Endodermal cell (in vitro differentiated cells): ENCODE results near the gene SPON1. TPM values are rescaled to one million over a fixed set of nuclear protein-coding genes. Genes with fewer than 3 reads are reported as not detected.

Experiments used
- DNase-seq: peaks from one replicate; pipeline ENCODE4 v3.0.0-alpha.2; 2017
- H3K27ac ChIP-seq: 2 replicates; pipeline ENCODE4 v1.5.1; 2013; ENCODE audit warnings: mild to moderate bottlenecking, low read depth, low read length, moderate library complexity
- H3K27me3 ChIP-seq: 2 replicates; pipeline ENCODE4 v1.6.1; 2013; ENCODE audit warnings: mild to moderate bottlenecking, low read length, moderate library complexity; ENCODE audit not compliant: insufficient read depth, control insufficient read depth, poor library complexity, severe bottlenecking
- H3K36me3 ChIP-seq: 2 replicates; pipeline ENCODE4 v1.7.0; 2013; ENCODE audit warnings: mild to moderate bottlenecking, low read length, moderate library complexity; ENCODE audit not compliant: control insufficient read depth, insufficient read depth
- H3K4me1 ChIP-seq: one replicate; pipeline ENCODE4 v1.7.0; 2013; ENCODE audit warnings: low read length; ENCODE audit not compliant: control insufficient read depth, insufficient read depth
- H3K4me3 ChIP-seq: 2 replicates; pipeline ENCODE4 v1.5.1; 2013; ENCODE audit warnings: mild to moderate bottlenecking, low read length, moderate library complexity
- H3K9ac ChIP-seq: 2 replicates; pipeline ENCODE4 v1.6.1; 2013; ENCODE audit warnings: mild to moderate bottlenecking, low read length, moderate library complexity; ENCODE audit not compliant: poor library complexity, severe bottlenecking; ENCODE audit errors: extremely low read depth
- H3K9me3 ChIP-seq: 2 replicates; pipeline ENCODE4 v1.6.1; 2013; ENCODE audit warnings: mild to moderate bottlenecking, low read length, moderate library complexity; ENCODE audit not compliant: control insufficient read depth
- H3K27ac Mint-ChIP-seq: 2 replicates; pipeline ENCODE4 v1.8.0; 2020; ENCODE audit warnings: mixed read lengths
- H3K27me3 Mint-ChIP-seq: 2 replicates; pipeline ENCODE4 v1.8.0; 2021; ENCODE audit warnings: mild to moderate bottlenecking, mixed read lengths; ENCODE audit not compliant: insufficient read depth
- H3K36me3 Mint-ChIP-seq: 2 replicates; pipeline ENCODE4 v1.8.0; 2020; ENCODE audit warnings: low read depth, mixed read lengths
- H3K4me1 Mint-ChIP-seq: 2 replicates; pipeline ENCODE4 v1.8.0; 2020; ENCODE audit warnings: mixed read lengths
- H3K4me3 Mint-ChIP-seq: 2 replicates; pipeline ENCODE4 v1.8.0; 2020; ENCODE audit warnings: mild to moderate bottlenecking, moderate library complexity, mixed read lengths
- H3K9me3 Mint-ChIP-seq: 2 replicates; pipeline ENCODE4 v1.8.0; 2020; ENCODE audit warnings: mild to moderate bottlenecking, mixed read lengths
- CTCF ChIP-seq: fragments of 200-600 bp; sonication (generic); conservative IDR thresholded peaks from 2 replicates; pipeline ENCODE4 v1.5.0; 2021; ENCODE audit warnings: antibody characterized with exemption, mild to moderate bottlenecking
- WGBS, 2 experiments: methylation state at CpG; one replicate each; pipeline versions ENCODE4 v1.1.5 to v1.1.7; 2013; ENCODE audit warnings: missing lambda C conversion rate in 2 of 2, mixed read lengths in 1 of 2; ENCODE audit not compliant: insufficient coverage in 1 of 2, insufficient read length in 1 of 2; 5-methylcytosine and 5-hydroxymethylcytosine counted together
- total RNA-seq, 2 donors: library from RNA; stranded (reverse); fragmentation: NEBNext Ultra II Directional in 1 of 2; extraction: Animal tissue kit (Norgen Biotek cat#: 25700) in 1 of 2; gene quantifications; 2 replicates in 1 of 2; 3 replicates in 1 of 2; pipeline ENCODE4 v1.2.1, GENCODE V29; 2021

SPON1 gene
- total RNA-seq, 2 donors from 2014 or later, result 0.13 to 1.6 TPM

DNA sequence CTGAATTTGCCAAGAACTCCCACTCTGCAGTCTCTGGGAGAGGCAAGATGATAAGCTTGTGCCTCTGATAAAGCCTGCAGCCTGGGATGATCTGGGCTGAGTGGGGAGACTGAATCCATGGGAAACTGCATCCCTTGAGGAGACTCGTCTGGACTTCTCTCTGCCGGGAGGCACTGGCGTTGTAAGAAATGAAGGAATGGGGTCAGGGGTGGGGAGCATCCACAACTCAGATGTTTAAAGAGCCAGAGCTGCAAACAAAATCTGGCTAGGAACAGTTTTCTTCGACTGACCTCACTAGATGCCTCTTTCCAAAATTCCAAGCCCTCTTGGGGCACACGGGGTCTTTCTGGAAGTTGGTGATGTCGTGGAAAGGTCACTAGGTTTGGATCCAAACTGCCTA is 64.4 kb downstream of the SPON1 start:
- H3K4me1 ChIP-seq, result peaks cover 4% of the 10 kb centered on the region

DNA sequence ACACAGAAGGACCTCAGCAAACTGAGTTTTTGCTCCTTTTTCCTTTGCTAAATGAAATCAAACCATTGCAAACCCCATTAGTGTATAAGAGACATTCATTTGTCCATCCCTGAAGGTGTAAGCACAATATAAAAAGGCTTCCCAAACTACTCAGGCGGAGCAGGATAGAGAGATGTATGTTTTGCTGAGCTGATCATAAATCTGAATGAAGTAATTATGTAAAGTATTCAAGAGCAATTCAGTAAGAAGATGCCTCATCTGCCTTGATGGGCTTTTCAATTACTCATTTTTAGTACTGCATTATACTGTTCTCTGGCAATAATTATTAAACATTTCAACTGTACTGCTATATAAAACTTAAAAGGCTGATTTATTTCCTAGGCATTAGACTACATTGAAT is 65.0 kb downstream of the SPON1 start:
- 83 to 100% methylated on average over 1 of the region's 1 CpG for WGBS, 2 experiments
- H3K27ac ChIP-seq, result no peak overlapping the region
- Mint-ChIP-seq H3K4me3 (no peak overlapping the region), H3K9me3 (no peaks in the 10 kb centered on the region), H3K36me3 (no peaks in the 10 kb centered on the region), H3K4me1 (no peaks in the 10 kb centered on the region), H3K27ac (no peak overlapping the region), H3K27me3 (peaks cover 9% of the 10 kb centered on the region)
- H3K4me1 ChIP-seq, result no peaks in the 10 kb centered on the region
- no peaks in the 10 kb centered on the region for H3K27me3 ChIP-seq
- H3K4me3 ChIP-seq, result no peak overlapping the region
- no peaks in the 10 kb centered on the region for H3K36me3 ChIP-seq
- TF ChIP-seq CTCF, result no peak
- no peak for DNase-seq
- no peak overlapping the region for H3K9ac ChIP-seq
- no peaks in the 10 kb centered on the region for H3K9me3 ChIP-seq

More for the DNA sequence above, 64.4 kb downstream of the SPON1 start:
- DNase-seq, result no peak
- no peaks in the 10 kb centered on the region for H3K36me3 ChIP-seq
- Mint-ChIP-seq H3K27me3 (peaks cover 9% of the 10 kb centered on the region), H3K36me3 (no peaks in the 10 kb centered on the region), H3K9me3 (no peaks in the 10 kb centered on the region), H3K4me3 (no peak overlapping the region), H3K27ac (no peak overlapping the region), H3K4me1 (peaks cover 5% of the 10 kb centered on the region)
- no peak overlapping the region for H3K9ac ChIP-seq
- no peaks in the 10 kb centered on the region for H3K9me3 ChIP-seq
- no peak for TF ChIP-seq CTCF
- H3K27ac ChIP-seq, result no peak overlapping the region
- 87 to 100% methylated on average over 3 to 6 of the region's 6 CpGs for WGBS, 2 experiments
- H3K4me3 ChIP-seq, result no peak overlapping the region
- no peaks in the 10 kb centered on the region for H3K27me3 ChIP-seq

DNA sequence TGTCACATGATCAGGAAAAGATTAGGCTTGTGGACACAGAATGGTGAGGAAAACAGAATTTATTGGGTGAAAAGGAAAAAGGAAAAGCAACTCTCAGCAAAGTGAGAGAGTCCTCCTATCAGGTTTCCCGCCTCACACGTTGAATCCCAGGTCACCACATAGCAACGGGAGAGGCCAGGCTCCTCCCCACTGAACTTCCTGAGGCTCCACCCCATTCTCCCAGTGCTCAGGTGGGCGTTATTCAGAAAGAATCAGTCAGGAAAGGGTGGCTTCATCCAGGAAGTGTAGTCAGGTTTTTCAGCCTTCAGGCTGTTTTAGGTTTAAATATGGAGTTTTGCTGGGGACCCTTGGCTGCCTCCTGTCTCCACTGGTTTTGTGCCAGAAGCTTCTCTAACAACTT is 66.9 kb downstream of the SPON1 start:
- no peaks in the 10 kb centered on the region for H3K36me3 Mint-ChIP-seq
- H3K36me3 ChIP-seq, result no peaks in the 10 kb centered on the region
- WGBS, 2 experiments, result 67% methylated on average over 4 of the region's 4 CpGs
- H3K27me3 Mint-ChIP-seq, result peaks cover 9% of the 10 kb centered on the region
- no peak overlapping the region for H3K27ac Mint-ChIP-seq
- H3K4me3 Mint-ChIP-seq, result no peak overlapping the region
- DNase-seq, result peak; percentile 77
- no peaks in the 10 kb centered on the region for H3K9me3 Mint-ChIP-seq
- no peak overlapping the region for H3K27ac ChIP-seq
- H3K9me3 ChIP-seq, result no peaks in the 10 kb centered on the region
- no peak overlapping the region for H3K9ac ChIP-seq
- no peaks in the 10 kb centered on the region for H3K4me1 Mint-ChIP-seq
- H3K4me1 ChIP-seq, result no peaks in the 10 kb centered on the region
- no peak overlapping the region for H3K4me3 ChIP-seq
- TF ChIP-seq CTCF, result no peak
- no peaks in the 10 kb centered on the region for H3K27me3 ChIP-seq
